ENCODE results near the gene STAG1. TPM values are rescaled to one million over a fixed set of nuclear protein-coding genes. Genes with fewer than 3 reads are reported as not detected.
"Not testable (repeated sequence)": the region's sequence is repeated elsewhere in the genome, so short reads cannot be mapped to it uniquely, and the experiment has no call there.

STAG1 gene
- total RNA-seq, 1 experiment from 2014 or later: 34.6 TPM

DNA sequence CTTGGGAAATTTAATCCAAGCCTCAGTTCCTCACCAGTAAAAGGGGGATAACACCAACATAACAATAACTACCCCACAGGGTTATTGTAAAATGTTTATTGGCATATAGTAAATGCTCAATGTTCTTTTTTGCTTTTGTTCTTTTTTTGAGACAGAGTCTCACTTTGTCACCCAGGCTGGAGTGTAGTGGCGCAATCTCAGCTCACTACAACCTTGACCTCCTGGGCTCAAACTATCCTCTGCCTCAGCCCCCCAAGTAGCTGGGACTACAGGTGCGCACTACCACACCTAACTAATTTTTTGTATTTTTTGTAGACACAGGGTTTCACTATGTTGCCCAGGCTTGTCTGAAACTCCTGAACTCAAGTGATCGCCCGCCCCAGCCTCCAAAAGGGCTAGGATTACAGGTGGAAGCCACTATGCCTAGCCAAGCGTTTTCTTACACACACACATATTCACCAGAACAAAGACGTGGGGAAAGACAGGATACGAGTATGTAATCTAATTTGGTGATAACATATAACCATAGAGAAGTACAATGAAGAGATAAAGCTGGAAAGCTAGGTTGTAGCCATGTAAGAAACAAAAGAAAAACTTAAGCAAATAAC lies 11.7 kb downstream of the STAG1 start:
- Mint-ChIP-seq H3K27me3 (ENCODE audit: low read depth) (no peaks in the 10 kb centered on the region), H3K9me3 (no peaks in the 10 kb centered on the region), H3K4me3 (no peak overlapping the region), H3K27ac (peak overlapping the region in 2 of 3 experiments; percentile 29 to 37; a peak in 4 of 7 replicates), H3K36me3 (ENCODE audit: insufficient read depth in 1 of 3, low read depth in 3 of 3) (peaks cover 0 to 2% (median 0%) of the 10 kb centered on the region in 3 experiments; a peak in 2 of 7 replicates), H3K4me1 (peaks cover 25% of the 10 kb centered on the region in 2 experiments)
- H3K23me2 ChIP-seq (ENCODE audit: insufficient read length, low read depth, low read length, poor library complexity, severe bottlenecking): no peaks in the 10 kb centered on the region
- TF ChIP-seq, protein P1, sequence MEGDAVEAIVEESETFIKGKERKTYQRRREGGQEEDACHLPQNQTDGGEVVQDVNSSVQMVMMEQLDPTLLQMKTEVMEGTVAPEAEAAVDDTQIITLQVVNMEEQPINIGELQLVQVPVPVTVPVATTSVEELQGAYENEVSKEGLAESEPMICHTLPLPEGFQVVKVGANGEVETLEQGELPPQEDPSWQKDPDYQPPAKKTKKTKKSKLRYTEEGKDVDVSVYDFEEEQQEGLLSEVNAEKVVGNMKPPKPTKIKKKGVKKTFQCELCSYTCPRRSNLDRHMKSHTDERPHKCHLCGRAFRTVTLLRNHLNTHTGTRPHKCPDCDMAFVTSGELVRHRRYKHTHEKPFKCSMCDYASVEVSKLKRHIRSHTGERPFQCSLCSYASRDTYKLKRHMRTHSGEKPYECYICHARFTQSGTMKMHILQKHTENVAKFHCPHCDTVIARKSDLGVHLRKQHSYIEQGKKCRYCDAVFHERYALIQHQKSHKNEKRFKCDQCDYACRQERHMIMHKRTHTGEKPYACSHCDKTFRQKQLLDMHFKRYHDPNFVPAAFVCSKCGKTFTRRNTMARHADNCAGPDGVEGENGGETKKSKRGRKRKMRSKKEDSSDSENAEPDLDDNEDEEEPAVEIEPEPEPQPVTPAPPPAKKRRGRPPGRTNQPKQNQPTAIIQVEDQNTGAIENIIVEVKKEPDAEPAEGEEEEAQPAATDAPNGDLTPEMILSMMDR (conservative IDR thresholded peaks at IDR 0.05): no peak
- no peak overlapping the region for H3K56ac ChIP-seq (ENCODE audit: insufficient read length, low read depth, low read length)
- no peak overlapping the region for H3K18ac ChIP-seq (ENCODE audit: insufficient read length, low read depth, low read length)
- no peaks in the 10 kb centered on the region for H4K20me1 ChIP-seq (ENCODE audit: control insufficient read depth, insufficient read depth, insufficient read length)
- no peak overlapping the region for H4K8ac ChIP-seq (replicated peaks; ENCODE audit: insufficient read length, low read depth, low read length)
- H3K14ac ChIP-seq (ENCODE audit: insufficient read depth, low read length): no peak overlapping the region
- no peak overlapping the region for H3K27ac ChIP-seq (ENCODE audit: insufficient read length, low read depth, low read length)
- no peak overlapping the region for H2AFZ ChIP-seq (ENCODE audit: low read length)
- H3K4me2 ChIP-seq (ENCODE audit: insufficient read depth, insufficient read length, low read length): no peak overlapping the region
- no peak overlapping the region for H4K5ac ChIP-seq (ENCODE audit: insufficient read length, low read depth, low read length)
- peaks cover 14% of the 10 kb centered on the region; the same call in 1 of the 2 replicates for H3K79me2 ChIP-seq (ENCODE audit: insufficient read depth, low read length)
- no peak overlapping the region for H3K23ac ChIP-seq (ENCODE audit: insufficient read length, low read depth, low read length)
- H2BK120ac ChIP-seq (ENCODE audit: low read depth, low read length, poor library complexity, severe bottlenecking): no peak overlapping the region
- no peaks in the 10 kb centered on the region; the same call in 1 of the 2 replicates for H3K4me1 ChIP-seq (ENCODE audit: insufficient read depth, low read length)
- H2BK5ac ChIP-seq (ENCODE audit: insufficient read length, low read length): no peak overlapping the region
- H2BK20ac ChIP-seq (ENCODE audit: low read depth, low read length, poor library complexity, severe bottlenecking): no peak overlapping the region
- H3K4ac ChIP-seq (ENCODE audit: low read depth, low read length): no peak overlapping the region
- no peaks in the 10 kb centered on the region for H3K79me1 ChIP-seq (ENCODE audit: insufficient read depth, low read depth, low read length, poor library complexity, severe bottlenecking)
- H3K9me3 ChIP-seq (ENCODE audit: control insufficient read depth, low read depth, low read length): no peaks in the 10 kb centered on the region
- no peak overlapping the region for H2AK5ac ChIP-seq (ENCODE audit: insufficient read length, low read length)
- no CpG with 5 or more reads among the region's 7 CpGs for WGBS (ENCODE audit: extremely low coverage, insufficient read length, low lambda C conversion rate)
- no peak overlapping the region for H3T11ph ChIP-seq (ENCODE audit: low read length)
- H3K27me3 ChIP-seq (ENCODE audit: insufficient read depth, low read length): no peaks in the 10 kb centered on the region
- H4K91ac ChIP-seq (ENCODE audit: insufficient read length, low read depth, low read length): no peak overlapping the region
- no peak for DNase-seq
- no peak overlapping the region for H3K9ac ChIP-seq (ENCODE audit: extremely low read depth, insufficient read length, low read length)
- no peak overlapping the region for H2BK12ac ChIP-seq (ENCODE audit: insufficient read length, low read depth, low read length)
- no peak overlapping the region for H2BK15ac ChIP-seq (ENCODE audit: low read depth, low read length)

DNA sequence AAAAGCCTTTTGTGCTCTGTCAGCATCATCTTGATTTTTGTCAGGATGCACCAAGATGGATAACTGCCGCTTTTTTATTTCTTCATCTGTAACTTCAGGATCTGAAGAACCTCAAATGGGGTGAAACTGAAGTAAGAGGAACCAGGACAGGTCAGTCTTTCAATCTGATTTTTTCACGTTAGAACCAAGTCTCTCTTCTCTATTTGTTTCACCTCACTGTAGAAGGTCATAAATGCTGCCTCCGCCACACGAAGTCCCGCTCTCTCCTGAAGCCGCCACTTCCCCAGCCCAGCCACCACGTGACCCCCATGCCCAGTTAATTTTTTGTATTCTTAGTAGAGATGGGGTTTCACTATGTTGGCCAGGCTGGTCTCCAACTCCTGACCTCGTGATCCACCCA lies 15.2 kb downstream of the STAG1 start:
- not testable (repeated sequence) for H4K91ac ChIP-seq (ENCODE audit: insufficient read length, low read depth, low read length); H2AFZ ChIP-seq (ENCODE audit: low read length); H4K5ac ChIP-seq (ENCODE audit: insufficient read length, low read depth, low read length); H3K4me2 ChIP-seq (ENCODE audit: insufficient read depth, insufficient read length, low read length); H2BK12ac ChIP-seq (ENCODE audit: insufficient read length, low read depth, low read length); H3K4me1 ChIP-seq (ENCODE audit: insufficient read depth, low read length); H3T11ph ChIP-seq (ENCODE audit: low read length); H3K27me3 Mint-ChIP-seq (ENCODE audit: low read depth); H3K36me3 Mint-ChIP-seq (ENCODE audit: insufficient read depth in 1 of 3, low read depth in 3 of 3); H2BK5ac ChIP-seq (ENCODE audit: insufficient read length, low read length); H3K79me1 ChIP-seq (ENCODE audit: insufficient read depth, low read depth, low read length, poor library complexity, severe bottlenecking); H4K8ac ChIP-seq (replicated peaks; ENCODE audit: insufficient read length, low read depth, low read length); H3K27me3 ChIP-seq (ENCODE audit: insufficient read depth, low read length); H3K23ac ChIP-seq (ENCODE audit: insufficient read length, low read depth, low read length); H3K23me2 ChIP-seq (ENCODE audit: insufficient read length, low read depth, low read length, poor library complexity, severe bottlenecking); H4K20me1 ChIP-seq (ENCODE audit: control insufficient read depth, insufficient read depth, insufficient read length); H2BK20ac ChIP-seq (ENCODE audit: low read depth, low read length, poor library complexity, severe bottlenecking); H3K9ac ChIP-seq (ENCODE audit: extremely low read depth, insufficient read length, low read length); H3K27ac ChIP-seq (ENCODE audit: insufficient read length, low read depth, low read length); H3K14ac ChIP-seq (ENCODE audit: insufficient read depth, low read length); H3K56ac ChIP-seq (ENCODE audit: insufficient read length, low read depth, low read length); H2AK5ac ChIP-seq (ENCODE audit: insufficient read length, low read length); H2BK120ac ChIP-seq (ENCODE audit: low read depth, low read length, poor library complexity, severe bottlenecking); H3K4me3 Mint-ChIP-seq; H3K9me3 Mint-ChIP-seq; H3K18ac ChIP-seq (ENCODE audit: insufficient read length, low read depth, low read length); DNase-seq; H3K9me3 ChIP-seq (ENCODE audit: control insufficient read depth, low read depth, low read length); H3K4ac ChIP-seq (ENCODE audit: low read depth, low read length); H2BK15ac ChIP-seq (ENCODE audit: low read depth, low read length)
- no CpG with 5 or more reads among the region's 8 CpGs for WGBS (ENCODE audit: extremely low coverage, insufficient read length, low lambda C conversion rate)
- peaks cover 20% of the 10 kb centered on the region; the same call in 1 of the 2 replicates for H3K79me2 ChIP-seq (ENCODE audit: insufficient read depth, low read length)
- peak overlapping the region in 2 of 3 experiments; percentile 0 to 67; a peak in 3 of 7 replicates for H3K27ac Mint-ChIP-seq
- peaks cover 32 to 33% of the 10 kb centered on the region in 2 experiments for H3K4me1 Mint-ChIP-seq

Measured in H9 (cell line).